Subcutaneous abdominal adipose tissue (tissue), 5 donors: ENCODE results near the gene PAX2.

Source experiments
- H3K27ac ChIP-seq: one replicate; pipeline ENCODE4 v1.7.0; 2013; ENCODE audit warnings: low read depth, mild to moderate bottlenecking, inconsistent platforms, low read length, moderate library complexity
- H3K27me3 ChIP-seq, 5 donors: one replicate each; pipeline ENCODE4 v1.7.0; 2013; ENCODE audit warnings: low read length in 5 of 5, inconsistent platforms in 1 of 5; ENCODE audit not compliant: control insufficient read depth in 5 of 5, insufficient read depth in 4 of 5
- H3K36me3 ChIP-seq, 5 donors: one replicate each; pipeline ENCODE4 v1.7.0; 2013; ENCODE audit warnings: low read length in 5 of 5; ENCODE audit not compliant: control insufficient read depth in 5 of 5, insufficient read depth in 5 of 5
- H3K4me1 ChIP-seq, 5 donors: one replicate each; pipeline ENCODE4 v1.7.0; 2013; ENCODE audit warnings: low read length in 5 of 5, mild to moderate bottlenecking in 3 of 5, moderate library complexity in 1 of 5; ENCODE audit not compliant: control insufficient read depth in 5 of 5, insufficient read depth in 5 of 5
- H3K4me3 ChIP-seq, 5 donors: one replicate each; pipeline ENCODE4 v1.7.0; 2013; ENCODE audit warnings: low read length in 5 of 5, low read depth in 1 of 5
- H3K9ac ChIP-seq, 5 donors: one replicate each; pipeline ENCODE4 v1.7.0; 2013; ENCODE audit warnings: low read length in 5 of 5, mild to moderate bottlenecking in 4 of 5, moderate library complexity in 3 of 5
- H3K9me3 ChIP-seq, 5 donors: one replicate each; pipeline ENCODE4 v1.7.0; 2013; ENCODE audit warnings: low read length in 5 of 5; ENCODE audit not compliant: control insufficient read depth in 5 of 5
- donor health status: healthy.
- donor health status: healthy.
- donor health status: healthy.
- donor health status: healthy.
- donor health status: healthy.

The PAX2 gene

DNA sequence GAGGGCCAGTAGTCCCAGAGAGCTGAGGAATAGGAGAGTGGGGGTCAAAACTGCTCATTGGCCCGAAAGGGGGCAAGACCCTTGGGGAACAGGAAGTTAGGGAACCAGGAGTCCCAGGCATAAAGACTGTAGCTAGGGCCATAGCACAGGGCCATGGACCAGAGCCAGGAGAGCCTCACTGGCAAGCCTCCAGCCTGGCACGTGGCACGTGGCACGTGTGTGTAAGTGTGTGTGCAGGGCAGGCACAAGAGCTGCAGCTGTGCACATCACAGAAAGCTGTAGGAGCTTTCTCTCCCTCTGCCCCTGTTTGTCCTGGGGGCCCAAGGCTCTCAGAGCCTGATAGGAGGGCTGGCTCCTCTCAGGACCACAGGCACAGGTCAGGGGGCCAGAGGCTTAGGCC is 119.6 kb downstream of the PAX2 start:
- H3K9me3 ChIP-seq, result no peaks in the 10 kb centered on the region
- H3K4me3 ChIP-seq, result no peak overlapping the region
- H3K27me3 ChIP-seq, result peaks cover 22 to 57% (median 35%) of the 10 kb centered on the region in 5 donors
- H3K4me1 ChIP-seq, result no peaks in the 10 kb centered on the region
- H3K36me3 ChIP-seq, result no peaks in the 10 kb centered on the region
- H3K9ac ChIP-seq, result no peak overlapping the region
- no peak overlapping the region for H3K27ac ChIP-seq

GRCh38 chr10:100866010-100866409 is 120.6 kb downstream of the PAX2 start:
- no peak overlapping the region for H3K9ac ChIP-seq
- no peak overlapping the region for H3K27ac ChIP-seq
- no peaks in the 10 kb centered on the region for H3K36me3 ChIP-seq
- H3K4me1 ChIP-seq, result no peaks in the 10 kb centered on the region
- no peaks in the 10 kb centered on the region for H3K9me3 ChIP-seq
- peaks cover 22 to 55% (median 35%) of the 10 kb centered on the region in 5 donors for H3K27me3 ChIP-seq
- no peak overlapping the region for H3K4me3 ChIP-seq

DNA sequence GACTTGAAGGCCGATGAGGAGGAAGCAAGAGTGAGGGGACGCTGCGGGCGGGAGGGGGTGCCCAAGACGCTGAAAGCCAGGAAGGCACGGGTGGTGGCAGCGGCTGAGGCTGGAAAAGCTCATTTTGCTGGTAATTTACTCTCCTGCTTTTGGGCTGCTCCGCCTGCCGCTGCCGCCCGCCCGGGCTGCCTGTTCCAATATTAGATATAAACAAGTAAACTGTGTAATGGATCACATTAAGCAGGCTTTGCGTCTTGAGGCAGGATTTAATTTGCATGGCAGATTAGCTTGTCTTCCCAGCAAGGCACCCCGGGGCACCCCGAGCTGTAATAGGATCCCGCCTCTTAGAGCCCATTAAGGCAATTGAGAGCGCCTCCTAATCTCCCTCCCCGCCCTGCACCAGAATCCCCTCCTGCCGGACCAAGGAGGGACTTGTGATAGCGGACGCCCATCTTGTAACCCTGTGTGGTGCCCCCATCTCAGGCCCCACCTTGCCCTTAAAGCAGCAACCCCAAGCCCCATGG is 121.3 kb downstream of the PAX2 start:
- H3K27me3 ChIP-seq, result peaks cover 22 to 52% (median 35%) of the 10 kb centered on the region in 5 donors
- H3K4me3 ChIP-seq, result no peak overlapping the region
- H3K9me3 ChIP-seq, result no peaks in the 10 kb centered on the region
- no peak overlapping the region for H3K27ac ChIP-seq
- H3K36me3 ChIP-seq, result no peaks in the 10 kb centered on the region
- H3K9ac ChIP-seq, result no peak overlapping the region
- H3K4me1 ChIP-seq, result no peaks in the 10 kb centered on the region

- Histone ChIP-seq H3K36me3 (no peaks in the 10 kb centered on the region), H3K9ac (no peak overlapping the region), H3K27ac (no peak overlapping the region), H3K9me3 (no peaks in the 10 kb centered on the region), H3K4me3 (no peak overlapping the region), H3K4me1 (no peaks in the 10 kb centered on the region), H3K27me3 (peaks cover 22 to 52% (median 35%) of the 10 kb centered on the region in 5 donors)
Measured at GRCh38 chr10:100867261-100867963, 122.0 kb downstream of the PAX2 start.

GRCh38 chr10:100868382-100868781 is 123.0 kb downstream of the PAX2 start:
- peaks cover 28 to 52% (median 42%) of the 10 kb centered on the region in 5 donors for H3K27me3 ChIP-seq
- H3K9me3 ChIP-seq, result no peaks in the 10 kb centered on the region
- H3K27ac ChIP-seq, result no peak overlapping the region
- no peaks in the 10 kb centered on the region for H3K4me1 ChIP-seq
- no peak overlapping the region for H3K4me3 ChIP-seq
- no peak overlapping the region for H3K9ac ChIP-seq
- H3K36me3 ChIP-seq, result no peaks in the 10 kb centered on the region

DNA sequence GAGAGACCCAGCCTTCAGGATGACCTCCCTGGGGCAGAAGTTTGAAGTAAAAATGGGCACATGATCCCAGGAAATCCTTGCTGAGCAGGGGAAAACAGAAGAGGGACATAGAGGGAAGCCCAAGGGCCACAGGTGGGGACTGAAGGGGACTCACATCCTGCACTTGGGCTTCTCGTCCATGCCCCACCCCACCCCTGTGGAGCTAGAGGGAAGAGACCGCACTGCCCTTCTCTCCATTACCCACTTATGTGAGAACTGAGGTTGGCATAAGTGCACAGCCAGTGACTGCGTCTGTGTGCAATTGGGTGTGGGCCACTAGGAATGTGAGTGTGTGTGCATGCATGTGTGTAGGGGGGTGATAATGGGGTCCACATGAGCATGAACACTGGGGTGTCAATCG is 124.0 kb downstream of the PAX2 start:
- H3K36me3 ChIP-seq, result no peaks in the 10 kb centered on the region
- H3K4me3 ChIP-seq, result no peak overlapping the region
- H3K27me3 ChIP-seq, result peaks cover 22 to 47% (median 43%) of the 10 kb centered on the region in 5 donors
- no peak overlapping the region for H3K9ac ChIP-seq
- H3K27ac ChIP-seq, result no peak overlapping the region
- H3K9me3 ChIP-seq, result no peaks in the 10 kb centered on the region
- H3K4me1 ChIP-seq, result no peaks in the 10 kb centered on the region

- H3K27me3 ChIP-seq, result peaks cover 17 to 44% (median 37%) of the 10 kb centered on the region in 5 donors
- H3K9me3 ChIP-seq, result no peaks in the 10 kb centered on the region
- H3K9ac ChIP-seq, result no peak overlapping the region
Measured at GRCh38 chr10:100872034-100872791, 126.8 kb downstream of the PAX2 start.

DNA sequence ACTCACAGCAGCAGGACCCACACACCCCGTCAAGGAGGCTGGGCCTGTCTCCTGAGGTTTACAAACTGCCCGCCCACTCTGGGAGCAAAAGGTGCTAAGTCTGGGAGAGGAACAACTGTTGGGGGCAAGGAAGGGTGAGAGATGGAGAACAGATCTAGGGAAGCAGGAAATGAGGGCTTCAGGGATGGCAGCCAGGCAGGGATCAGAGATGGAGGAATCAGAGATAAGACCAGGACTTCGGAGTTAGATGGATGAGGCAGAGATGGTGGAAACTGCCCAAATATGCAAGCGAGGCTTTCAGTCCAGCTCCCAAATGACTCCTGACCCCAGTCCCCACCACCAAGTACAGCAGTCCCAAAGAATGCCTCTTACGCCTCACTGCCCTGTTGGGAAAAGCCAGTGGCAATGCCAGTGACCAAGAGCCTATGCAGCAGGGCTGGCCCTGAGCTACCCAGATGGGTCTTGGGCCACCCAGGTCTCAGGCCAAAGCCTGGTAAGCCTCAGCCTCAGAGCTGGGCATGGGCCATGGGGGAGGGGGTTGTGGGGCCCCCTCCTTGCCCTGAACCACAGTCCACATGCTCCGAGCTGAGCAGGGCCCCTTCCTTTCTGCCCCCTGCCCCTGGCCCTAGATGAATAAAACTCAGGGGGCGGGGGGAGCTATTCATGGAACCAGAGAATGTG is 127.9 kb downstream of the PAX2 start:
- H3K9ac ChIP-seq, result no peak overlapping the region
- no peaks in the 10 kb centered on the region for H3K9me3 ChIP-seq
- no peaks in the 10 kb centered on the region for H3K36me3 ChIP-seq
- H3K4me3 ChIP-seq, result no peak overlapping the region
- no peaks in the 10 kb centered on the region for H3K4me1 ChIP-seq
- H3K27me3 ChIP-seq, result peaks cover 17 to 40% (median 38%) of the 10 kb centered on the region in 5 donors
- no peak overlapping the region for H3K27ac ChIP-seq

More at GRCh38 chr10:100872034-100872791, 126.8 kb downstream of the PAX2 start:
- Histone ChIP-seq H3K36me3 (no peaks in the 10 kb centered on the region), H3K4me3 (no peak overlapping the region), H3K4me1 (no peaks in the 10 kb centered on the region), H3K27ac (no peak overlapping the region)

GRCh38 chr10:100873827-100874326 is 128.5 kb downstream of the PAX2 start:
- Histone ChIP-seq H3K4me3 (no peak overlapping the region), H3K9me3 (no peaks in the 10 kb centered on the region), H3K36me3 (no peaks in the 10 kb centered on the region), H3K27ac (no peak overlapping the region), H3K27me3 (peaks cover 17 to 38% (median 37%) of the 10 kb centered on the region in 5 donors), H3K4me1 (no peaks in the 10 kb centered on the region), H3K9ac (no peak overlapping the region)
